H1 (cell line): ENCODE measurements around the gene STRN4.

Experiments
- ATF3 ChIP-seq: IDR thresholded peaks from 2 replicates; pipeline ENCODE4 v1.6.1; 2011; ENCODE audit warnings: low read depth, mild to moderate bottlenecking, low read length; ENCODE audit not compliant: insufficient read depth
- BACH1 ChIP-seq: IDR thresholded peaks from 2 replicates; pipeline ENCODE4 v1.6.1; 2012; ENCODE audit warnings: low read length, improper control_type of control experiment
- CTCF ChIP-seq, 3 experiments: IDR thresholded peaks; 1 replicate in 2 of 3; 2 replicates in 1 of 3; pipeline versions ENCODE4 v1.5.1 to v1.6.1; 2011; ENCODE audit warnings: low read length in 3 of 3, mild to moderate bottlenecking in 3 of 3, inconsistent platforms in 2 of 3, low read depth in 1 of 3, moderate library complexity in 1 of 3; ENCODE audit not compliant: insufficient read depth in 1 of 3; ENCODE audit errors: control extremely low read depth in 1 of 3
- EGR1 ChIP-seq: IDR thresholded peaks from 2 replicates; pipeline ENCODE4 v1.6.1; 2011; ENCODE audit warnings: low read depth, low read length, borderline replicate concordance
- EZH2 ChIP-seq: fragments of 200-600 bp; sonication (generic); IDR thresholded peaks from 2 replicates; pipeline ENCODE4 v1.7.1; 2012; ENCODE audit warnings: low read depth, mild to moderate bottlenecking, moderate library complexity, low read length, inconsistent platforms; ENCODE audit not compliant: severe bottlenecking
- POLR2A ChIP-seq, 2 experiments: IDR thresholded peaks; 1 replicate in 1 of 2; 2 replicates in 1 of 2; pipeline ENCODE4 v1.6.1; 2011; ENCODE audit warnings: low read depth in 2 of 2, low read length in 2 of 2, mild to moderate bottlenecking in 2 of 2; ENCODE audit errors: control extremely low read depth in 1 of 2
- RAD21 ChIP-seq, 2 experiments: IDR thresholded peaks in 1 of 2; conservative IDR thresholded peaks in 1 of 2; 2 replicates each; pipeline ENCODE4 v1.6.1; 2011; ENCODE audit warnings: low read depth in 2 of 2, low read length in 2 of 2, improper control_type of control experiment in 1 of 2, inconsistent platforms in 1 of 2, mild to moderate bottlenecking in 1 of 2, moderate library complexity in 1 of 2
- TAF1 ChIP-seq: IDR thresholded peaks from 2 replicates; pipeline ENCODE4 v1.6.1; 2011; ENCODE audit warnings: mild to moderate bottlenecking, low read depth, low read length
- USF2 ChIP-seq: IDR thresholded peaks from 2 replicates; pipeline ENCODE4 v1.6.1; 2011; ENCODE audit warnings: low read length, improper control_type of control experiment

GRCh38 chr19:46719629-46720502 lies 26.4 kb downstream of the STRN4 start:
- TF ChIP-seq TAF1 (no peak), EZH2 (no peak), CTCF (IDR thresholded peaks at IDR 0.05; ENCODE audit: control extremely low read depth in 1 of 3, insufficient read depth in 1 of 3, low read depth in 1 of 3, low read length in 3 of 3) (no peak), POLR2A (IDR thresholded peaks at IDR 0.05; ENCODE audit: control extremely low read depth in 1 of 2, low read depth in 2 of 2, low read length in 2 of 2) (no peak), USF2 (no peak), BACH1 (no peak), ATF3 (no peak), EGR1 (no peak), RAD21 (IDR thresholded peaks at IDR 0.05 in 1 of 2, conservative IDR thresholded peaks at IDR 0.05 in 1 of 2; ENCODE audit: low read depth in 2 of 2, low read length in 2 of 2) (no peak)
